H1 (cell line): ENCODE data around the gene LCE2D. TPM values are rescaled to one million over a fixed set of nuclear protein-coding genes. Genes with fewer than 3 reads are reported as not detected.

Source experiments
- BACH1 ChIP-seq: IDR thresholded peaks from 2 replicates; pipeline ENCODE4 v1.6.1; 2012; ENCODE audit warnings: low read length, improper control_type of control experiment
- E2F6 ChIP-seq: IDR thresholded peaks from 2 replicates; pipeline ENCODE4 v1.6.1; 2012; ENCODE audit warnings: inconsistent platforms
- HDAC6 ChIP-seq: IDR thresholded peaks from one replicate; pipeline ENCODE4 v1.7.1; 2012; ENCODE audit warnings: low read depth, mild to moderate bottlenecking, inconsistent platforms, low read length, moderate library complexity
- TAF1 ChIP-seq: IDR thresholded peaks from 2 replicates; pipeline ENCODE4 v1.6.1; 2011; ENCODE audit warnings: mild to moderate bottlenecking, low read depth, low read length
- polyA plus RNA-seq, 7 experiments: library from polyadenylated mRNA; depleted of rRNA in 3 of 7; stranded (reverse) in 5 of 7; unstranded in 2 of 7; fragments of >200 nt in 5 of 7; fragments of 200-250 nt in 2 of 7; gene quantifications; 1 replicate in 5 of 7; 2 replicates in 1 of 7; 4 replicates in 1 of 7; pipeline versions ENCODE4 v1.2.1 to v1.2.3, GENCODE V29; 2011 to 2013; ENCODE audit warnings: missing spikeins in 2 of 7, mixed read lengths in 2 of 7
- total RNA-seq: library from RNA; stranded (reverse); fragmentation: NEBNext Ultra II Directional; extraction: Animal tissue kit (Norgen Biotek cat#: 25700); gene quantifications from 2 replicates; pipeline ENCODE4 v1.2.1, GENCODE V29; 2021

The LCE2D gene
- total and polyA plus RNA-seq, 2 of the 8 experiments (the other 6 are each of a cell fraction or from before 2014, with no cell fraction given): not detected

- TF ChIP-seq E2F6 (no peak), BACH1 (no peak), HDAC6 (no peak), TAF1 (no peak)
These were observed 36.6 kb downstream of the LCE2D start (continued) for GRCh38 chr1:152699746-152700145.
